Memory B cell (primary cell): ENCODE measurements around the gene KAT6B.
"Not testable (repeated sequence)": the region's sequence is repeated elsewhere in the genome, so short reads cannot be mapped to it uniquely, and the experiment has no call there.

ENCODE experiments used
- ATAC-seq: fragments of 150-1000 bp; cut with Tn5 transposase; 2 replicates; pipeline ENCODE4 v1.10.0; 2021; ENCODE audit warnings: low read depth, mild to moderate bottlenecking, moderate library complexity
- DNase-seq, 2 donors: peaks; one replicate each; pipeline ENCODE4 v3.0.0; 2022; ENCODE audit warnings: low spot score in 2 of 2
- H3K27ac Mint-ChIP-seq: one replicate; pipeline ENCODE4 v1.8.0; 2022; ENCODE audit warnings: mild to moderate bottlenecking, moderate library complexity, mixed read lengths
- H3K27me3 Mint-ChIP-seq: one replicate; pipeline ENCODE4 v1.8.0; 2022; ENCODE audit warnings: mixed read lengths
- H3K36me3 Mint-ChIP-seq: one replicate; pipeline ENCODE4 v1.8.0; 2022; ENCODE audit warnings: mild to moderate bottlenecking, mixed read lengths
- H3K4me1 Mint-ChIP-seq: one replicate; pipeline ENCODE4 v1.8.0; 2022; ENCODE audit warnings: mixed read lengths
- H3K4me3 Mint-ChIP-seq: one replicate; pipeline ENCODE4 v1.8.0; 2022; ENCODE audit warnings: mild to moderate bottlenecking, moderate library complexity, mixed read lengths
- H3K9me3 Mint-ChIP-seq: one replicate; pipeline ENCODE4 v1.8.0; 2022; ENCODE audit warnings: mixed read lengths

The KAT6B gene

GRCh38 chr10:74826142-74827044, at the start of gene KAT6B:
Gene KAT6B (plus strand): TSS chr10:74826600. CDS start chr10:74842858, 16,258 bp downstream.
- Mint-ChIP-seq H3K27me3 (no peaks in the 10 kb centered on the region), H3K9me3 (no peaks in the 10 kb centered on the region), H3K4me3 (peak within 1 kb of the TSS; percentile 98), H3K36me3 (no peaks in the 10 kb centered on the region), H3K4me1 (peaks cover 26% of the 10 kb centered on the region), H3K27ac (peak within 1 kb of the TSS; percentile 92)
- DNase-seq, result peak; percentile 95 to 99
- peak; percentile 72 for ATAC-seq

GRCh38 chr10:74778436-74779094, 47.8 kb upstream of the KAT6B start:
- H3K27me3 Mint-ChIP-seq, result peaks cover 3% of the 10 kb centered on the region
- H3K4me3 Mint-ChIP-seq, result no peak overlapping the region
- DNase-seq (no peak), ATAC-seq (no peak)
- H3K36me3 Mint-ChIP-seq, result peaks cover 2% of the 10 kb centered on the region
- H3K4me1 Mint-ChIP-seq, result no peaks in the 10 kb centered on the region
- no peak overlapping the region for H3K27ac Mint-ChIP-seq
- H3K9me3 Mint-ChIP-seq, result peaks cover 8% of the 10 kb centered on the region

- H3K36me3 Mint-ChIP-seq, H3K4me3 Mint-ChIP-seq, ATAC-seq, H3K9me3 Mint-ChIP-seq, H3K27ac Mint-ChIP-seq, H3K27me3 Mint-ChIP-seq, DNase-seq, H3K4me1 Mint-ChIP-seq: not testable (repeated sequence)
Measured at GRCh38 chr10:74781870-74782269, 44.5 kb upstream of the KAT6B start.

- no peak overlapping the region for H3K4me3 Mint-ChIP-seq
- no peak overlapping the region for H3K27ac Mint-ChIP-seq
- H3K27me3 Mint-ChIP-seq, result peaks cover 3% of the 10 kb centered on the region
- peaks cover 4% of the 10 kb centered on the region for H3K4me1 Mint-ChIP-seq
- H3K36me3 Mint-ChIP-seq, result no peaks in the 10 kb centered on the region
- ATAC-seq (no peak), DNase-seq (no peak)
- no peaks in the 10 kb centered on the region for H3K9me3 Mint-ChIP-seq
Measured at GRCh38 chr10:74784462-74784861, 41.9 kb upstream of the KAT6B start.

GRCh38 chr10:74786126-74786525, 40.3 kb upstream of the KAT6B start:
- DNase-seq (no peak), ATAC-seq (no peak)
- Mint-ChIP-seq H3K36me3 (no peaks in the 10 kb centered on the region), H3K9me3 (no peaks in the 10 kb centered on the region), H3K27ac (no peak overlapping the region), H3K27me3 (peaks cover 3% of the 10 kb centered on the region), H3K4me3 (no peak overlapping the region), H3K4me1 (peaks cover 6% of the 10 kb centered on the region)

GRCh38 chr10:74787457-74787856, 38.9 kb upstream of the KAT6B start:
- DNase-seq, result no peak
- no peaks in the 10 kb centered on the region for H3K36me3 Mint-ChIP-seq
- H3K27ac Mint-ChIP-seq, result no peak overlapping the region
- no peaks in the 10 kb centered on the region for H3K9me3 Mint-ChIP-seq
- no peak for ATAC-seq
- H3K27me3 Mint-ChIP-seq, result peaks cover 3% of the 10 kb centered on the region
- peaks cover 6% of the 10 kb centered on the region for H3K4me1 Mint-ChIP-seq
- H3K4me3 Mint-ChIP-seq, result no peak overlapping the region

GRCh38 chr10:74791979-74792378, 34.4 kb upstream of the KAT6B start:
- H3K4me1 Mint-ChIP-seq, result peaks cover 13% of the 10 kb centered on the region
- not testable (repeated sequence) for H3K27me3 Mint-ChIP-seq, H3K27ac Mint-ChIP-seq, H3K4me3 Mint-ChIP-seq, H3K36me3 Mint-ChIP-seq, ATAC-seq, H3K9me3 Mint-ChIP-seq, DNase-seq

- ATAC-seq (no peak), DNase-seq (no peak)
- Mint-ChIP-seq H3K27ac (no peak overlapping the region), H3K4me3 (no peak overlapping the region), H3K36me3 (no peaks in the 10 kb centered on the region), H3K27me3 (peaks cover 5% of the 10 kb centered on the region), H3K9me3 (no peaks in the 10 kb centered on the region), H3K4me1 (peaks cover 13% of the 10 kb centered on the region)
Measured at GRCh38 chr10:74792726-74793125, 33.7 kb upstream of the KAT6B start.

GRCh38 chr10:74793240-74793639, 33.2 kb upstream of the KAT6B start:
- not testable (repeated sequence) for ATAC-seq, H3K9me3 Mint-ChIP-seq, DNase-seq, H3K27ac Mint-ChIP-seq, H3K27me3 Mint-ChIP-seq, H3K4me3 Mint-ChIP-seq, H3K36me3 Mint-ChIP-seq
- H3K4me1 Mint-ChIP-seq, result peaks cover 13% of the 10 kb centered on the region

GRCh38 chr10:74794531-74794930, 31.9 kb upstream of the KAT6B start:
- peaks cover 13% of the 10 kb centered on the region for H3K4me1 Mint-ChIP-seq
- H3K27me3 Mint-ChIP-seq, result peaks cover 6% of the 10 kb centered on the region
- H3K27ac Mint-ChIP-seq, result no peak overlapping the region
- H3K4me3 Mint-ChIP-seq, result no peak overlapping the region
- H3K9me3 Mint-ChIP-seq, result no peaks in the 10 kb centered on the region
- DNase-seq, result no peak
- H3K36me3 Mint-ChIP-seq, result no peaks in the 10 kb centered on the region
- ATAC-seq, result no peak

GRCh38 chr10:74797550-74797949, 28.9 kb upstream of the KAT6B start:
- peaks cover 6% of the 10 kb centered on the region for H3K27me3 Mint-ChIP-seq
- peak overlapping the region; percentile 24 for H3K4me3 Mint-ChIP-seq
- no peak for ATAC-seq
- H3K27ac Mint-ChIP-seq, result no peak overlapping the region
- no peak for DNase-seq
- H3K36me3 Mint-ChIP-seq, result no peaks in the 10 kb centered on the region
- no peaks in the 10 kb centered on the region for H3K9me3 Mint-ChIP-seq
- H3K4me1 Mint-ChIP-seq, result peaks cover 13% of the 10 kb centered on the region

- H3K27ac Mint-ChIP-seq, result no peak overlapping the region
- ATAC-seq, result no peak
- H3K4me3 Mint-ChIP-seq, result no peak overlapping the region
- H3K4me1 Mint-ChIP-seq, result peaks cover 10% of the 10 kb centered on the region
- no peaks in the 10 kb centered on the region for H3K9me3 Mint-ChIP-seq
- H3K27me3 Mint-ChIP-seq, result peaks cover 6% of the 10 kb centered on the region
- H3K36me3 Mint-ChIP-seq, result no peaks in the 10 kb centered on the region
- DNase-seq, result no peak
Measured at GRCh38 chr10:74799721-74800221, 26.6 kb upstream of the KAT6B start.

GRCh38 chr10:74801447-74801846, 25.0 kb upstream of the KAT6B start:
- ATAC-seq, result no peak
- no peaks in the 10 kb centered on the region for H3K36me3 Mint-ChIP-seq
- peaks cover 6% of the 10 kb centered on the region for H3K27me3 Mint-ChIP-seq
- no peak overlapping the region for H3K27ac Mint-ChIP-seq
- H3K4me1 Mint-ChIP-seq, result peaks cover 6% of the 10 kb centered on the region
- no peak for DNase-seq
- no peak overlapping the region for H3K4me3 Mint-ChIP-seq
- H3K9me3 Mint-ChIP-seq, result no peaks in the 10 kb centered on the region

- Mint-ChIP-seq H3K9me3 (no peaks in the 10 kb centered on the region), H3K27me3 (peaks cover 2% of the 10 kb centered on the region), H3K36me3 (peaks cover 3% of the 10 kb centered on the region), H3K4me3 (no peak overlapping the region), H3K27ac (no peak overlapping the region), H3K4me1 (no peaks in the 10 kb centered on the region)
- ATAC-seq, result no peak
- DNase-seq, result no peak
Measured at GRCh38 chr10:74808501-74808900, 17.9 kb upstream of the KAT6B start.
